GM18519 (cell line): ENCODE data around the gene SYT8.

Experiments
- ATAC-seq: cut with Tn5 transposase; IDR thresholded peaks from one replicate; pipeline ENCODE4 v1.9.1; 2021; ENCODE audit warnings: mild to moderate bottlenecking, moderate library complexity; ENCODE audit not compliant: unreplicated experiment, low FRiP score

Gene SYT8

GRCh38 chr11:1843796-1844195 is 9.0 kb downstream of the SYT8 start:
- ATAC-seq, result no peak

GRCh38 chr11:1844221-1845094 is 9.7 kb downstream of the SYT8 start:
- no peak for ATAC-seq

DNA sequence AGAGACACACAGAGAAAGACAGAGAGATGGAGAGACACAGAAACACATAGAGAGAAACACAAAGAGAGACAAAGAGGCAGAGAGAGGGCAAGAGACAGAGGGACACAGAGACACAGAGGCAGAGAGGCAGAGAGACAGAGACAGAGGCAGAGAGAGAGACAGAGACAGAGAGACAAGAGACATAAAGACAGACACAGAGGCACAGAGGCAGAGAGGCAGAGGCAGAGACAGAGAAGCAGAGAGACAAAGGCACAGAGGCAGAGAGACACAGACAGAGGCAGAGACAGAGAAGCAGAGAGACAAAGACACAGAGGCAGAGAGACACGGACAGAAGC is 10.3 kb downstream of the SYT8 start:
- ATAC-seq, result no peak

DNA sequence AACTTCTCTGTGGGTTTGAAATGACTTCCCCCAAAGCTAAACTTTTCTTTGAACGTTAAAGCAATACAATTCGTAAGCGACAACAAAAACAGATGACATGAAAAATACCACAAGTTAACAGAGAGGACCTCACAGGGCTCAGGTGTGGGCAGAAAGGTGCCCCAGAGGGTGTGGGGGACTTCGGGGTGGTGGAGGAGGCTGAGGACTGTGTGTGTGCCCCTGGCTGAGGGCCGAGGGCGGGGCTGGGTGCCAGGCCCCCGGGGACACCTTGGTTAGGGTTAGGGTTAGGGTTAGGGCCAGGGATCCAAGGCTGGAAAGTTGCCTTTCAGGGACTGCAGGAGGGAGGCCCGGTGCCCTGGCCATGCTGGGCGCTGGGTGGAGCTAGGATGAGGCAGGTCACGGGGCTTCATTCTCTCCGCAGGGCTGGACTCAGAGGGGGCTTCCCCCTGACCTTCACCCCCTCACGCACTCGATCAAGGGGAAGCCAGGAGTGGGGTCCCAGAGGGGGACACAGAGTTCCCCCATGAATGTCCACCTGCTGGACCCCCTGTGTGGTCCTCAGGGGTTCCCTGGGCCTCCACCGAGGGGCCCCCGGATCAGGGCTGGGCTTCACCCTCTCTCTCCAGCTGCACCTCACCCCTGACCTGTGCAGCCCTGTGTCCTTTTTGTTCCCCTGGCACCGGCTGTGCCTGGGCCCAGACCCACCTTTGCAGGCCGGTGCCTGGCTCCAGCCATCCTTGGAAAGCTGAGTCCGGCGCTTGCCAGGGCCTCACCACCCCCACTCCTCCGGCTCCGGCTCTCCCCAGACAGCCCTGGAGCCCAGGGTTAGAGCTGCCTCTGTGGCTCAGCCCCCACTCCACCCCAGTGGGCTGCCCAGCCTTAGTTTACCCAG is 11.0 kb downstream of the SYT8 start:
- ATAC-seq, result no peak

DNA sequence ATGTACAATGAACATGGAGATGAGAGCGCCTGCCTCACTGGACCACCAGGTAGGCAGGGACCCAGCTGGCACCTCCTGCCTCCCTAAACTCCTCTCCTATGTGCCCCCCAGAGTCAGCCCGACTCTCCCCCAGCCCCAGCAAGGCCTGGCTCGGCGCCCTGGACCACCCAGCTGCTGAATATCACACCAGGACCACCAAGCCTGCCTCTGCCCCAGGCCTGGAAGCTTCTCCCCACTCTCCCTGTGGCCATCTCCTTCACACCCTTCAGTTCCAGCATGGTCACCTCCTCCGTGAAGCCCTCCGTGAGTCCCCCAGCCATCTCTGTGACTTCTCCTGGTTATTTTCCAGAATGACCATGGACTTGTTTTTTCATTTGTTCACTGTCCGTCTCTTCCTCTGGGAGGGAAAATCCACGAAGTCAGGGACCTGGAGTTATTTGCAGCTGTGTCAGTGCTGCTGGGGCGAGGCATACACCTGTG is 11.7 kb downstream of the SYT8 start:
- no peak for ATAC-seq

DNA sequence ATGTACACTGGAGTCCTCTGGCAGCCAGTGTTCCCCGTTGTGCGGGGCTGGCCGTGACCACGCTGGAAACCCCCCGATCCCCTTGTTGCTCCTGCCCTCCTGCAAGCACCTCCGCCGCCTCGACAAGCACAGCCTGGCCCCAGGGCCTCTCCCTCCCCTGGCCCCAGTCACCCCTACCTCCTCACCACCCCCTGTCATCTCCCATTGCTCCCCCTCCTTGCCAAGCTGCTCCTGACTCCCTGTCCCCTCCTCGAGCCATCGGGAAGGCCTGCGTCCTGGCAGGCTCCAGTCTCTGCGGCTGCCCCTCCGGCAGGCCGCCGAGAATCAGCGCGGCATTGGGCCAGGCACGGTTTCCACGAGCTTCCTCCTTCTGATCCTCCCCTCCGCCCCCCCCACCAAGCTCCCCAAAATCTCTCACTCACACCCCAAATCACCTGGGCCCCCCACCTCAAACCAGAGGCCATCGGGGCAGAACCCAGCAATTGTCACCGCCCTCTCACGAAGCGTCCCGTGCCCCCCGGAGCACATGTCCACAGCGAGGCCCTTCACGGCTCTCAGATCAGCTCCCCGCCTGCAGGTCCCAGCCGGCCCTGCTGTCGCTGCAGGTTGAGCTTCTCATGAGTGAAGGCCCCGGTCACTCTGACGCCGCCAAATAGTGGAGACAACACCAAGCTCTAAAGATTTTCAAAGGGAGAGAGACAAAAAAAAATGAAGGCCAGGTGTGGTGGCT is 12.4 kb downstream of the SYT8 start:
- no peak for ATAC-seq

DNA sequence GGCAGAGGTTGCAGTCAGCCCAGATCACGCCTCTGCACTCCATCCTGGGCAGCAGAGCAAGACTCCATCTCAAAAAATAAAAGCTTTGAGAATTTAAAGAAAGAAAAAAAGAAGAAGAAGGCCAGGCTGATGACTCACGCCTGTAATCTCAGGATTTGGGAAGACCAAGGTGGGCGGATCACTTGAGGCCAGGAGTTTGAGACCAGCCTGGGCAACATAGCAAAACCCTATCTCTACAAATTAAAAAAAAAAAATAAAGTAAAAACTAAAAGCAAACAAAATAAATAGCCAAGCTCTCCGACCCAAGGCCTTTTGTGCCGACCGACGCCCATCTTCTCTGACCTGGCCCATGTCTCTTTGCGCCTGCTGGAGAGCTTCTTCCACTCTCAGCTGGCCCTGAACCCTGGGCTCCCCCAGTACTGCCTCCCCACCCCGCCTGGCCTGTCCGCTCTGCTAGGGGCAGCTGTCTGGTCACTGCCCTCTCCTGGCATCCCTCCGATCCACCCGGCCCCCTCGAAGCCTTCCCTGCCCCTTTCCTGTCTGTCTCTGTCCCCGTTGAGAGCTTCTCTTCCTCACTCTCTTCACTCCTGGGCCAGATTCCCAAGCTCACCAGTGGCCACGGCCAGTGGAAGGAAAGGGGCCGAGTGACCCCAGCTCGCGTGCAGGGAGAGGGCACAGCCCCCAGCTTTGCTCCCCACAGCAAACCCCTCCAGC is 13.3 kb downstream of the SYT8 start:
- ATAC-seq, result no peak

GRCh38 chr11:1848640-1849430 is 14.0 kb downstream of the SYT8 start:
- ATAC-seq, result no peak

- ATAC-seq, result no peak
These were observed 16.8 kb downstream of the SYT8 start for GRCh38 chr11:1851468-1852180.

DNA sequence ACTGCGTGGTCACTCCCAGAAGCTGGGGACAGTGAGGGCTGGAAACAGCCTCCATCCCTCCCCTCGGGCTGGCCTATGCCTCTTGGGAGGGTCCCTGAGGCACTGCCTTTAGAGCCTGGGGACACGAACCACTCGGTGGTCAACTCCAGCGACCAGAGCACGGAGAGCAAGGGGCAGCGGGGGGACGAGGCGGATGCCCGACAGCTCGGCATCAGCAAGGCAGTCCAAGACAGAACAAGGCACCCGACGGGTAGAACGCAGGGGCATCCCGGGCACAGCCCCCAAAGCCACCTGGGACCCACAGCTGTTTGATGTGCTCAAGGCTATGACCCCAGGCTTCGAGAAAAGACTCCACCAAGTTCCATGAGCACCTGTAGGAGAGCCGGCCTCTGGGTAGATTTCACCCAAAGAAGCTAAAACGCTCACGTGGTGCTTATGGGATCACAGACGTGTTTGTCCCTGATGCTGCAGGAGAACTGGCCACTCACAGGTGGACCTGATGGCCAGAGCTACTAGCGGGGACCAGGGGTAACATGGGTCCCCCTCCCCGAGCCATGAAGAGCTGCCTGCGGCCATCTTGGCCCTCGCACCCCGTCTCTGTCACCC is 17.6 kb downstream of the SYT8 start:
- no peak for ATAC-seq

GRCh38 chr11:1852877-1853276 is 18.1 kb downstream of the SYT8 start, which contains the start of gene LSP1:
TSS of gene LSP1 (plus strand) at chr11:1853084. CDS start at chr11:1853145, 61 bp downstream.
- peak; percentile 36 for ATAC-seq

GRCh38 chr11:1853376-1854131 is 18.8 kb downstream of the SYT8 start:
- ATAC-seq, result no peak

- no peak for ATAC-seq
These were observed 19.6 kb downstream of the SYT8 start for GRCh38 chr11:1854132-1854948.

DNA sequence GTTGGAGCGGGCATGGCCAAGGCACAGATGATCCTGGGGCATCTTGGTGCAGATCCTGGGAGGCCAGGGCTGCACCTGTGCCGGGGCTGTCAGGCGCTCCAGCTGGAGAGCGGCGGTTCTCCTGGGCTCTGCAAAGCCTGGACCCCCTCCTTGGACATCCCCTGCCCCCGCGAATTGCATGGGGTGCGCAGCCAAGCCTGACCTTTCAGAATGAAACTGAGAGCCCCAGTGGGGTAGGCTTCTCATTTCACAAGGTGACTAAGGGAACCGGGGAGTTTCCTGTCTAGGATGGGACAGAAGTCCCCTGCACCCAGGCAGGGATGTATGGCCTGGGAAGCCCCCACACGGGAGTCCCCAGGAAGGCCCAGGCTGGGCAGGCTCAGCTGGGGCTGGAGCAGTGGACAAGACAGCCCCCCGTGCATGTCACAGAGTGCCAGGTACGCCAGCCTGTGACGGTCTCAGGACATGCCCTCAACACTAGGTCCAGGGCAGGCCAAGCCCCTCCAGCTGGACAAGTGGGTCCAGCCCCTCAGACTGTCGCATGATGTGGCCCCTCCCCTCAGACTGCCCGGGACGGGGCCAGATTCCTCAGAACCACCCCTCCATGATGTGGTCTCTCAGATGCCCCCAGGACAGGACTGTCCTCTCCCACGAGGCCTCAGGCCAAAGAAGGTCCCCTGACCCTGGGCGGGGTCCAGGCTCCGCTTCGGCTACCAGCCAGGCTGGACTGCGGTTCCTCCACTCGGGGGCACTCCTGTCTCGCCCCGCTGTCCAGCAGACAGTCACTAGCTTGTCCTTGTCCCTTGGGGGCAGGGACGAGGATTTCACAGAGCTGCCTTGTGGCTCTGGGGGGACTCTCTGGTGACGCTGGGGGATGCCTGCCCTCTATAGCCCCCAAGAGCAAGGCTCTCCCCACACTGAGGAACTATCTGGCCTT is 20.4 kb downstream of the SYT8 start:
- no peak for ATAC-seq

- no peak for ATAC-seq
These were observed 21.1 kb downstream of the SYT8 start for GRCh38 chr11:1855886-1856265.
